ENCODE results near the gene MATK.

DNA sequence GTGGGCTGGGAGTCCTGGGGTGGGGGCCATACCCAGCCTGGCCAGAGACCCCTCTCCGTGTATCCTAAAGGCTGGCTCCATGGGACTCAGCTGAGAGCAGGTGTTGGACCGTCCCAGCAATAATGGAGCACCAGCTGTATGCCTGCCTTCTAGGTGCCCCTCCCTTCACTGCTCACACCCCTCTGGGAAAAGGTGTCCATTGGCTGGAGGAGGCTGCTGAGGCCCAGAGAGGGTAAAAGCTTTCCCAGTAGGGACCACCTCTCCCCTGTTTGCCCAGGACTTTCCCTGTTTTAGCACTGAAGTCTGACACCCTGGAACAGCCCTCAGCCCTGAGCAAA, 10.8 kb downstream of the MATK start:
- TF ChIP-seq, protein P1, sequence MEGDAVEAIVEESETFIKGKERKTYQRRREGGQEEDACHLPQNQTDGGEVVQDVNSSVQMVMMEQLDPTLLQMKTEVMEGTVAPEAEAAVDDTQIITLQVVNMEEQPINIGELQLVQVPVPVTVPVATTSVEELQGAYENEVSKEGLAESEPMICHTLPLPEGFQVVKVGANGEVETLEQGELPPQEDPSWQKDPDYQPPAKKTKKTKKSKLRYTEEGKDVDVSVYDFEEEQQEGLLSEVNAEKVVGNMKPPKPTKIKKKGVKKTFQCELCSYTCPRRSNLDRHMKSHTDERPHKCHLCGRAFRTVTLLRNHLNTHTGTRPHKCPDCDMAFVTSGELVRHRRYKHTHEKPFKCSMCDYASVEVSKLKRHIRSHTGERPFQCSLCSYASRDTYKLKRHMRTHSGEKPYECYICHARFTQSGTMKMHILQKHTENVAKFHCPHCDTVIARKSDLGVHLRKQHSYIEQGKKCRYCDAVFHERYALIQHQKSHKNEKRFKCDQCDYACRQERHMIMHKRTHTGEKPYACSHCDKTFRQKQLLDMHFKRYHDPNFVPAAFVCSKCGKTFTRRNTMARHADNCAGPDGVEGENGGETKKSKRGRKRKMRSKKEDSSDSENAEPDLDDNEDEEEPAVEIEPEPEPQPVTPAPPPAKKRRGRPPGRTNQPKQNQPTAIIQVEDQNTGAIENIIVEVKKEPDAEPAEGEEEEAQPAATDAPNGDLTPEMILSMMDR (IDR thresholded peaks at IDR 0.05), result no peak
- no peak for TF ChIP-seq EZH2 (IDR thresholded peaks at IDR 0.05; ENCODE audit: borderline replicate concordance, insufficient read depth, low read depth, low read length, poor library complexity, severe bottlenecking)

Data from B cell (primary cell).